Posterior cingulate gyrus (tissue), 11 donors: Measurements from ENCODE around the gene TMEM163.
"Not testable (repeated sequence)": the region's sequence is repeated elsewhere in the genome, so short reads cannot be mapped to it uniquely, and the experiment has no call there.

ENCODE experiments used
- DNase-seq, 10 donors: peaks; one replicate each; pipeline versions ENCODE4 v3.0.0 to v3.0.0-alpha.2; 2020 to 2021; ENCODE audit warnings: mixed read lengths in 3 of 10
- intact Hi-C: fragments of 100-400 bp; cut with DNase I; formaldehyde crosslinking; loops from one replicate; pipeline ENCODE4 v1.15.1; 2023

TMEM163 gene

DNA sequence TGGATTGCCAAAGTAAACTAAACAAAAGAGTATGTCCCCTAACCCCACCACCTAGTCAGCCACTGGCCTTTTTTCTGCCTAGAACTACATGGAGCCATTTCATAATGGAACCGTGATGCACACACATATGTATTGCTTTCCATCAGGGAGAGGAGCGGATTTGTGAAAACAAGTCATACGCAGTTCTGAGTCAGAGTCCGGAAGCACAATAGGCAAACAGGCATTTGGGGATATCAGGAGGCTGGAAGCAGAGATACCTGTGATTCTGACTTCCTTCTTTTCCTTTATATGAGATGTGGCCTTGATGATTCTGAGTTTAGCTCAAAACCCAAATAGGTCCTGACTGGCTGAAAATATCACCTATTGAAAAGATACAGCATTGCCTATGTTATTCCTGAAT lies 93.5 kb downstream of the TMEM163 start:
- intact Hi-C loops = no loop called here
- no peak for DNase-seq

GRCh38 chr2:134623796-134624195 lies 95.0 kb downstream of the TMEM163 start:
- intact Hi-C loops = no loop called here
- no peak for DNase-seq

- intact Hi-C loops = no loop called here
- no peak for DNase-seq
Measured at GRCh38 chr2:134623046-134623445, 95.8 kb downstream of the TMEM163 start.

- intact Hi-C loops = no loop called here
- no peak for DNase-seq
Measured at GRCh38 chr2:134621939-134622705, 96.7 kb downstream of the TMEM163 start.

DNA sequence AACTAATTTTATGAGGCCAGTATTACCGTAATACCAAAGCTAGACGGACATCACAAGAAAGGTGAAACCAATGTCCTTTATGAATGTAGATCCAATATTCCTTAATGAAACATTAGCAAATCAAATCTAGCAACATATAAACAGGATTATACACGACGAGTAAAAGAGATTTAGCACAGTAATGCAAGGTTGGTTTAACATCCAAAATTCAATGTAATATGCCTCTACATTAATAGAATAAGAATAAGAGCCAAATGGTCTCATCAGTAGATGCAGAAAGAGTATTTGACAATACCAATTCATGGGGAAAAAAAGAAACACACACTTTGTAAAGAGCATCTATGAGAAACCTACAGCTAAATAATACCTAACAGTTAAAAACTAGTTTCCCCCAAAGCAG lies 99.5 kb downstream of the TMEM163 start:
- DNase-seq = no peak
- intact Hi-C loops = no loop called here

DNA sequence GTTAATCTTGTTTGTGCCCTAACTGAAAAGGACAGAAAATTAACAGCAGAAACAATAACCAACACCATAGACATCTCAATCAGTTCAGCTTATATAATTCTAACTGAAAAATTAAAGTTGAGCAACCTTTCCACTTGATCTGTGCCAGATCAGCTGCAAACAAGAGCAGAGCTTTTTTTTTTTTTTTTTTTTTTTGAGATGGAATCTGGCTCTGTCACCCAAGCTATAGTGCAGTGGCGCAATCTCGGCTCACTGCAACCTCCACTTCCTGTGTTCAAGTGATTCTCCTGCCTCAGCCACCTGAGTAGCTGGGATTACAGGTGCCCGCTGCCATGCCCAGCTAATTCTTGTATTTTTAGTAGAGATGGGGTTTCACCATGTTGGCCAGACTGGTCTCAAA lies 103.3 kb downstream of the TMEM163 start:
- DNase-seq, intact Hi-C loops: not testable (repeated sequence)

- intact Hi-C loops = no loop called here
- no peak for DNase-seq
Measured at GRCh38 chr2:134611316-134611715, 107.5 kb downstream of the TMEM163 start.

DNA sequence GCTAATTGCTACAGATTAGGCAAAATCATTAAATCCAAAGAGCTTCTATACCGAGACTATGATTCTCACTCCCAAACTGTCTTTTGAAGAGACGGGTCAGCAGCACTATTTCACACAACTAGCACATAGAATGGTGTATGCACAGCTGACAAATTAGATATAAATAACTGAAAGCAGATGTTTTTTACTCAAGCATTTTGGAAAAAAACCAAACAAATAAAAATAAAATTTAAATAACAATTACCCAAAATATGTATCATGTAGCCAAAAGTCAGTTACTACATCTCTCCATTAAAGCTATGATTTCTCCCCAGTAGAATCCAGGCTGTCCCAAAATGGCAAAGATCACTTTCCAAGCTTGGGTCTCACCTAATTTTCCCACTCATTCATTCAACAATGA lies 107.9 kb downstream of the TMEM163 start:
- DNase-seq = no peak
- intact Hi-C loops = no loop called here

- peak in 3 of 10 donors; percentile 62 to 76 (median 67) for DNase-seq
- intact Hi-C loops = no loop called here
Measured at GRCh38 chr2:134609924-134610513, 108.8 kb downstream of the TMEM163 start.

- intact Hi-C loops = no loop called here
- no peak for DNase-seq
Measured at GRCh38 chr2:134603966-134604365, 114.8 kb downstream of the TMEM163 start.

DNA sequence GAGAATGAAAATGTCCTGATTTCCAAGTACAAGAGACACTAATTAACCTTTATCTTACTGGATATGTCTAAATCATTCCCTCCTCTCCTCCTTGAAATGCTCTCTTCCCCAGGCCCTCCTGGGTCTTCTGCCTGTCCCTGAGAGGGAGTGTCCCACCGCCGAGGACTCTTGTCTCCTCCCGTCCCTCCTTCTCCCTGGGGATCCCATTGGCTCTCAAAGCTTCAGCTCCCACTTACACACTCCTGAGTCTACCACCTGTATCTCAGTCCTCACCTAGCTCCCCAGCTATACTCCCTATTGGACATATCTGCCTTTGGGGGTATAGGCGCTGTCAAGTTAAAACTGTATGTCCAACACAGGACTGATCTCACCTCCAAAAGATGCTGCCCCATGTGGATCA lies 116.1 kb downstream of the TMEM163 start:
- intact Hi-C loops = no loop called here
- no peak for DNase-seq

DNA sequence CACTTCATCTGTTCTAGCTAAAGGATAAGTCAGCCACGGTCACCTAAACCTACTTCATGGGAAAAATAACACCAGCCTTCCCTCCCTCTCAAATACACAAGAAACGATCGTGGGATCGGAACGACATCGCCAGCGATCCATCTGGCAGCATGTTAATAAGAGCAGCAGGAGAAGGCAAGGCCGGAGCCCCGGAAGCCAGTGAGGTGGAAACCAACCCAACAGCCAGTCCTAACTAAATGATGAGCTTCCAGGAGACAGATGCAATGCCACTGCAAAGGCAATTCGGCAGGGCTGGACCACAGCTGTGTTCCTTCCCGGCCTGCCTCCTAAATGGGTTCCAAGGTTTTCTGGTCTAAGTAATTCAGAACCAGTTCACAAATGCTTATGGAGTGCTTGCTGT lies 117.5 kb downstream of the TMEM163 start:
- intact Hi-C loops = no loop called here
- no peak for DNase-seq

DNA sequence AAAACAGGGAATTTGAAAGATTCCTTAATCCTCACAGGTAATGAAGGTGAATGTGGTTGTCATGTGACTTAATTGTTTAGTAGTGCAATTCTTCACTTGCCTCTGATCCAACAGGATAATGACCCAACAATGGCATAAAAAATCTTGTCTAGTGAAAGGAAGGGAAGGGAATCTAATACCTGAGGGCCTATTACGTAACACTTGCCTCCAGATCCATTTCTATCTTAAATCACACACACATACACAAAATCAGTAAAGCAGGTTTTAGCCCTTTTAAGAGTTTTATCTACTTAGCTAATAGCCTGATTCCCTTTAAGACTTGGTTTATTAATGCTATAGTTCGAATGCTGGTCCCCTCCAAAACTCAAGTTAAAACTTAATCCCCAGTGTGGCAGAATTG lies 118.6 kb downstream of the TMEM163 start:
- intact Hi-C loops = no loop called here
- DNase-seq = no peak

DNA sequence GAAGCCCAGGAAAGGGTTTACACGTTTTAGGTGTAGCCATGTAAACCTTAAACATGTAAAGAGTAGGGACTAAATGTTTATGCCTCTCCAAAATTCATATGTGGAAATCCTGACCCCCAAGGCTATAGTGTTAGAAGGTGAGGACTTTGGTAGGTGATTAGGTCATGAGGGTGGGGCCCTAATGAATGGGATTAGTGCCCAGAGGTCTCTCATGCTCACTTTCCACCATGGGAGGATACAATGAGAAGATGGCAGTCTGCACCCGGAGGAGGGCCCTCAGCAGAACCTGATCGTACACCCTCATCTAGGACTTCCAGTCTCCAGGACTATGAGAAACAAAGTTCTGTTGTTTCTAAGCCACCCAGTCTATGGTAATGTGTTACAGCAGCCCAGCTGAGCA lies 119.6 kb downstream of the TMEM163 start:
- DNase-seq = no peak
- intact Hi-C loops = no loop called here

- DNase-seq = peak in 1 of 10 donors; percentile 12
- intact Hi-C loops = no loop called here
Measured at GRCh38 chr2:134594399-134594798, 124.4 kb downstream of the TMEM163 start.

GRCh38 chr2:134593519-134593918 lies 125.3 kb downstream of the TMEM163 start:
- DNase-seq = no peak
- intact Hi-C loops = no loop called here

GRCh38 chr2:134592377-134592776 lies 126.4 kb downstream of the TMEM163 start:
- intact Hi-C loops = no loop called here
- DNase-seq = no peak

DNA sequence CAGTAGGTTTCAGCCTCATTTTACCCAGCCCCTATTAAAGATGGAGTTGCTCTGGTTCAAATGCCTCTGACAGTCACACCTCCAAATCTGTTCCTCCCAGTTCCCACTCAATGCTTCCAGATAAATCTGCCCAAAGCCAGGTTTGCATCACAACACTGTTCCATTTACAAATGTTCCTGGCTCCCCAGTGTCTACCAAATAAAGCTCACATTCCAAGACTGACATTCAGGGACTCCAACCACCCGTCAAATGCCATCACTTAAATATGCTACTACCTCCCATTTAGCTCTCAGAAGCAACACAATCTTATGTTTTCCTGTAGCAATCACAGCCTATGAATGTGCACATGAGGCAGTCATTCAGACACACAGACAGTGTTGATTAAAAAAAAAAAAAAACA lies 127.3 kb downstream of the TMEM163 start:
- no peak for DNase-seq
- intact Hi-C loops = no loop called here

GRCh38 chr2:134590679-134591078 lies 128.1 kb downstream of the TMEM163 start:
- DNase-seq = no peak
- intact Hi-C loops = no loop called here

DNA sequence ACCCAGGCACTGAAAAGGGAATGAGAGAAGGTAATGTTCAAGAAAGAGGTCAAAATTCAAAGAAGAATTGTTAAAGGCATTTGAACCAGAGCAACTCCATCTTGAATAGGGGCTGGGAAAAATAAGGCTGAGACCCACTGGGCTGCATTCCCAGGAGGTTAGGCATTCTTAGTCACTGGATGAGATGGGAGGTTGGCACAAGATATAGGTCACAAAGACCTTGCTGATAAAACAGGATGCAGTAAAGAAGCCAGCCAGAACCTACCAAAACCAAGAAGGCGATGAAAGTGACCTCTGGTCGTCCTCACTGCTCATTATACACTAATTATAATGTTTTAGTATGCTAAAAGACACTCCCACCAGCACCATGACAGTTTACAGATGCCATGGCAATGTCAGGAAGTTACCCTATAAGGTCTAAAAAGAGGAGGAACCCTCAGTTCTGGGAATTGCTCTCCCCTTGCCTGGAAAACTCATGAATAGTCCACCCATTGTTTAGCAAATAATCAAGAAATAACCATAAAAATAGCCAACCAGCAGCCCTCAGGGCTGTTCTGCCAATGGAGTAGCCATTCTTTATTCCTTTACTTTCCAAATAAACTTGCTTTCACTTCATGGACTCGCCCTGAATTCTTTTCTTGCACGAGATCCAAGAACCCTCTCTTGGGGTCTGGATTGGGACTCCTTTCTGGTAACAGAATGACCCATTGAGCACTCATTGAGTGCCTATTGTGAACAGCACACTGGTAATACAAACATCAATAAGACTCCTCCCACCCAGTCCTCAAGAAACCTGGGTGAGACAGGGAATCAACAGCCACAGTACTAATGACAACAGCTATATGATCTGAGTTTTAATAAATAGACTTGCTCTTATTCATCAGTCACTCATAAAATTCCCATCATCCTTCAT lies 129.4 kb downstream of the TMEM163 start:
- DNase-seq, intact Hi-C loops: not testable (repeated sequence)

DNA sequence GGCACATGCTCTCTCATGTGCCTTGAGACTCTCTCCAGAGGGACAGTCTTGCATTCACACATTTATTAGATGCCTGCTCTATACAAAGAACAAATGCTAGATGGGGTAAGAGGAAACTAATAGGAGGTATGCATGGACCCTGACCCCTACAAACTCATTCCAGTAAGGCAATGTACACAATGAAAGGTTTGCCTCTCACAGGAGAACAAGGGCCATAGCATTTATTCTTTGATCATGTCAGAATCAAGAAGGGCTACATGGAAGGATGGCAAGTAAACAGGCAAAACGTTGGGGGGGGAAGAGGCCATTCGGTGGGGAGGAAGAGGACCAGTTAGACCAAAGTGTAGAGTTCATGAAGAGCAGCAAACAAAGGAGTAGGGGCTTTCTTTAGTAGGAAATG lies 130.2 kb downstream of the TMEM163 start:
- intact Hi-C loops = no loop called here
- no peak for DNase-seq
